Measurements from ENCODE around the gene REC114. TPM values are rescaled to one million over a fixed set of nuclear protein-coding genes. Genes with fewer than 3 reads are reported as not detected.

REC114 gene
- total and polyA plus RNA-seq, 12 donors, result 0.40 TPM; not detected in 11

DNA sequence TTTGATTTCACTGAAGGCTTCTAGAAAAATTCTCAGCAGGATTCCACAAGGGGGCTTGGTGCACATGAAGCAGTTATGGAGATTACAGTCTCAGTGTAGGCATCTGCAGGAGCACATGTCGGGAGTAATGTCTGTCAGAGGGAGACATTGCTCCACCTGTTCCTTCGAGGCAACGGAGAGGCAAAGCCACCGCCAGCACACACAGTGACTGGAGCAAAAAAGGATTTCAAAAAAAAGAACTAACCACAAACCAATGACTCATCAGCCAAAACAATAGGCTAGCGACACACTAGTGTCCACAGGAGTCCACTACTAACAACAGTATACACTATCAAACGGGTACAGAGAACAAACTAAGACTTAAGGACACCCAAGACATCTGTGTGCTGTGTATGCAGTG lies 121.3 kb downstream of the REC114 start:
- Histone ChIP-seq H3K27me3 (no peaks in the 10 kb centered on the region), H3K27ac (no peak overlapping the region), H3K9me3 (replicated peaks in 1 of 3) (no peaks in the 10 kb centered on the region), H3K4me1 (replicated peaks in 1 of 2) (no peaks in the 10 kb centered on the region), H3K4me3 (no peak overlapping the region), H3K36me3 (replicated peaks in 1 of 2) (peaks cover 0 to 42% of the 10 kb centered on the region in 2 donors)
- intact Hi-C loops (cut with DNase I), result loop anchor here (5.0 kb wide), 2 partner anchors 68 to 73 kb away; partner anchors contain the start of gene NPTN (in 1 of the 2)
- peak in 3 of 7 donors; percentile 3 to 48 (median 28) for DNase-seq
- 32 to 37% (median 35%) methylated on average over 6 of the region's 6 CpGs for WGBS, 4 donors
- TF ChIP-seq, protein P1, sequence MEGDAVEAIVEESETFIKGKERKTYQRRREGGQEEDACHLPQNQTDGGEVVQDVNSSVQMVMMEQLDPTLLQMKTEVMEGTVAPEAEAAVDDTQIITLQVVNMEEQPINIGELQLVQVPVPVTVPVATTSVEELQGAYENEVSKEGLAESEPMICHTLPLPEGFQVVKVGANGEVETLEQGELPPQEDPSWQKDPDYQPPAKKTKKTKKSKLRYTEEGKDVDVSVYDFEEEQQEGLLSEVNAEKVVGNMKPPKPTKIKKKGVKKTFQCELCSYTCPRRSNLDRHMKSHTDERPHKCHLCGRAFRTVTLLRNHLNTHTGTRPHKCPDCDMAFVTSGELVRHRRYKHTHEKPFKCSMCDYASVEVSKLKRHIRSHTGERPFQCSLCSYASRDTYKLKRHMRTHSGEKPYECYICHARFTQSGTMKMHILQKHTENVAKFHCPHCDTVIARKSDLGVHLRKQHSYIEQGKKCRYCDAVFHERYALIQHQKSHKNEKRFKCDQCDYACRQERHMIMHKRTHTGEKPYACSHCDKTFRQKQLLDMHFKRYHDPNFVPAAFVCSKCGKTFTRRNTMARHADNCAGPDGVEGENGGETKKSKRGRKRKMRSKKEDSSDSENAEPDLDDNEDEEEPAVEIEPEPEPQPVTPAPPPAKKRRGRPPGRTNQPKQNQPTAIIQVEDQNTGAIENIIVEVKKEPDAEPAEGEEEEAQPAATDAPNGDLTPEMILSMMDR (IDR thresholded peaks at IDR 0.05), result peak in 2 of 6 experiments; percentile 5 to 17
- TF ChIP-seq POLR2A (IDR thresholded peaks at IDR 0.05), result no peak

DNA sequence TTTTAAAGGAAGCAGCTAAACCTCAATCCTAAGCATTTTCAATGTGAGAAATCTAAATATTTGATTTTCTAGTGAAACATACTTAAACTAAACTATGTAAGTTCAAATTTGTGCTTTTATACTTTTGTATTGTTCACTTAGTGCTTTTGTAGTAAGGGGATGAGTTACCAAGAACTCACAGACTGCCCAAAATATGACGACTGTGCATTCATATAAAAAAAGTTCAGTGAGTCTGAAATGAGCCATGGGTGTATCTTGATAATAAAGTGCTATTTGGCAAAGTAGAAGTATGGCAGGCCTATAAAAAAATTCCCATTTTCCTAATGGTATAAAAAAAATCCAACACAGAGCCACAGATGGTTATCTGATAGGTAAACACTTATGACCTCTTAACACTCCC lies 124.1 kb downstream of the REC114 start:
- Histone ChIP-seq H3K36me3 (replicated peaks in 1 of 2) (peaks cover 0 to 44% of the 10 kb centered on the region in 2 donors), H3K9me3 (replicated peaks in 1 of 3) (no peaks in the 10 kb centered on the region), H3K4me3 (no peak overlapping the region), H3K27ac (no peak overlapping the region), H3K4me1 (replicated peaks in 1 of 2) (peaks cover 0 to under 1% of the 10 kb centered on the region in 2 donors), H3K27me3 (no peaks in the 10 kb centered on the region)
- no peak for TF ChIP-seq POLR2A (IDR thresholded peaks at IDR 0.05)
- TF ChIP-seq, protein P1 (IDR thresholded peaks at IDR 0.05), result no peak
- intact Hi-C loops (cut with DNase I), result no loop called here
- 81 to 94% (median 93%) methylated on average over 1 of the region's 1 CpG for WGBS, 4 donors
- DNase-seq, result no peak

DNA sequence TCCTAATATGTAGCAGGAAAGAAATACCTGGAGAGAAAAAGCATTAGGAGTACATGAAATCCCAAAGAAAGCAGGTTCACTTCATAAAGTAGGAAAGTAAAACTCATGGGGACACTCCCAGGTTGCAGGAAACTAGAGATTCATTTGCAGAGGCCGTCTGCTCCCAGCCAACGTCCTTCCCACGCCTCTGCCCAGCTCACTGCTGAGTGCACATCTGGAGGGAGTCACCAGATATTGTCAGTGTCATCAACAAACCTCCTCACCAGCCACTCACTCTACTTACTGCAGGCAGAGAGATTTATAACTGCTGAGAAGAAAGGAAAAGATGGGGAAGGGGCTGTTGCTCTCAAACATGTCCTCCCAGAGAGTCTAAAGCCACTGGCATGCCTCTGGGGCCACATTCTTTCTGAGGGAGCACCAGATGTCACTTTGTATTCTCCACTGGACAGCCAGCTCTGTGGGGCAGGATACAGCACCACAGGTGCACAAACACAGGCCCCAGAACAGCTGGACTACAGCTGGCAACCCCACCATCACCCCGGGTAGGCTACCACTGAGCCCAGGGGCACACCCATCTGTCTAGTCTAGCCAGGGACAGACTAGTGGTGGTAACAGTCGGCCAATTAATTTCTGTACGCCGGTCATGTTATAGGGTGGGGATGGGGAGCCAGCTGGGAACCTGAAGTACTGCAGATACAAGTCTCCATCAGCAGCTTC lies 125.8 kb downstream of the REC114 start:
- no peak overlapping the region for H3K4me3 ChIP-seq
- TF ChIP-seq, protein P1 (IDR thresholded peaks at IDR 0.05), result no peak
- TF ChIP-seq POLR2A (IDR thresholded peaks at IDR 0.05), result no peak
- no peak for DNase-seq
- no peak overlapping the region for H3K27ac ChIP-seq
- H3K36me3 ChIP-seq (replicated peaks in 1 of 2), result peaks cover 0 to 50% of the 10 kb centered on the region in 2 donors
- H3K9me3 ChIP-seq (replicated peaks in 1 of 3), result no peaks in the 10 kb centered on the region
- H3K27me3 ChIP-seq, result no peaks in the 10 kb centered on the region
- 75 to 88% (median 87%) methylated on average over 3 to 7 of the region's 7 CpGs for WGBS, 4 donors
- peaks cover 5 to 14% of the 10 kb centered on the region in 2 donors for H3K4me1 ChIP-seq (replicated peaks in 1 of 2)
- intact Hi-C loops (cut with DNase I), result no loop called here

DNA sequence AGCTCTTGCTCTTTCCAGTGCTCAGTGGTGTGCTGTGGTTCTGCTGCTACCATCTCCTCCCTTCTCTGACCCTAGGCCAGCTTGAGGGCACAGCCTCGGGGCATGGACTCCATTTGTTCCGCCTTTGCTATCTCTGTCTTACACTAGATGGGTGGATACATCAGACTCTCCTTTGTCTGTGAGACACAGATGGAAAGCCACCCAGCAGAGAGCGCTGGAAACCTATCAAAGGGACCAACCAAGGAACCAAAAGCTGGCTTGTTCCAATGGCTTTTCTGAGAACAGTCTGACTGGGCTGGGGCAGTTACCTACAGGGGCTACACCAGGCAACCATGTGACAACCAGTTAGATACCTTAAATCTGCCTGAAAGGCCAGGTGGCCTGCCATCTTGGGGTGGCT lies 126.4 kb downstream of the REC114 start:
- no peak for DNase-seq
- intact Hi-C loops (cut with DNase I), result no loop called here
- H3K27ac ChIP-seq, result no peak overlapping the region
- no peak overlapping the region for H3K4me3 ChIP-seq
- peaks cover 5 to 14% of the 10 kb centered on the region in 2 donors for H3K4me1 ChIP-seq (replicated peaks in 1 of 2)
- H3K36me3 ChIP-seq (replicated peaks in 1 of 2), result peaks cover 0 to 50% of the 10 kb centered on the region in 2 donors
- H3K27me3 ChIP-seq, result no peaks in the 10 kb centered on the region
- WGBS, 4 donors, result 88 to 100% (median 92%) methylated on average over 2 to 3 of the region's 3 CpGs
- H3K9me3 ChIP-seq (replicated peaks in 1 of 3), result no peaks in the 10 kb centered on the region
- TF ChIP-seq, protein P1 (IDR thresholded peaks at IDR 0.05), result no peak
- no peak for TF ChIP-seq POLR2A (IDR thresholded peaks at IDR 0.05)

Data from adrenal gland (tissue), 12 donors.